Right ventricle myocardium superior (tissue), 1 donor: ENCODE data around the gene OR2B2. TPM values are rescaled to one million over a fixed set of nuclear protein-coding genes. Genes with fewer than 3 reads are reported as not detected.
"Not testable (repeated sequence)": the region's sequence is repeated elsewhere in the genome, so short reads cannot be mapped to it uniquely, and the experiment has no call there.

Source experiments
- ATAC-seq: fragments of 200-7000 bp; cut with Tn5 transposase; one replicate; pipeline ENCODE4 v1.9.1; 2020; ENCODE audit warnings: mild to moderate bottlenecking; ENCODE audit not compliant: poor library complexity
- DNase-seq: peaks from one replicate; pipeline ENCODE4 v3.0.0-alpha.2; 2020
- intact Hi-C: fragments of 100-400 bp; cut with DNase I; formaldehyde crosslinking; loops from one replicate; pipeline ENCODE4 v1.11.2; 2022
- long read RNA-seq: library from polyadenylated mRNA; unstranded; transcript quantifications from one replicate; pipeline ENCODE4 v2.0.0, GENCODE V29; 2021
- total RNA-seq: library from RNA; stranded (reverse); fragmentation: NEBNext Ultra II Directional; extraction: Animal tissue kit (Norgen Biotek cat#: 25700); gene quantifications from one replicate; pipeline ENCODE4 v1.2.1, GENCODE V29; 2021
- donor health status: DM: no; HTN: yes; CAD: no; lungs with severe emphysema.

Gene OR2B2
- total RNA-seq, result not detected
- long read RNA-seq, result 0 reads

DNA sequence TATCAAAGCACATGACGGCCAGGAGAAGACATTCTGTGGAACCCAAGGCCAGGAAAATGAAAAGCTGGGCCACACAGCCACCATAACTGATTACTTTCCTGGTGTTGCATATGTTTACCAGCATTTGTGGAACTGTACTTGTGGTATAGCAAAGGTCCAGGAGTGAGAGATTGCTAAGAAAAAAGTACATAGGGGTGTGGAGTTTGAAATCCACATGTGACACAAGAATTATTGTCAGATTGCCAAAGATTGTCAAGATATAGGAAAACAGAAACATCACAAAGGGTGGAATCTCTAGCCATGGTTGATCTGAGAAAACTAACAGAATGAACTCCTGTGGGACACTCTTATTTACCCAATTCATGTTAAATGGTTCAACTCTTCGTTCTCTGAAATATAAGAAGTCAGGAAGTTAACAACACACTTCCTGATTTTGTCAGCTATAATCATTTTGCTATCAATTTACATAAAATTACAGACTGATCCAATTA lies at the start of gene OR2B2:
Gene OR2B2 (minus strand): TSS at position 441 of the 491 bp plus-strand sequence. CDS start 77 bp downstream, at position 364.
- intact Hi-C loops, result no loop called here
- ATAC-seq, result no peak
- no peak for DNase-seq

DNA sequence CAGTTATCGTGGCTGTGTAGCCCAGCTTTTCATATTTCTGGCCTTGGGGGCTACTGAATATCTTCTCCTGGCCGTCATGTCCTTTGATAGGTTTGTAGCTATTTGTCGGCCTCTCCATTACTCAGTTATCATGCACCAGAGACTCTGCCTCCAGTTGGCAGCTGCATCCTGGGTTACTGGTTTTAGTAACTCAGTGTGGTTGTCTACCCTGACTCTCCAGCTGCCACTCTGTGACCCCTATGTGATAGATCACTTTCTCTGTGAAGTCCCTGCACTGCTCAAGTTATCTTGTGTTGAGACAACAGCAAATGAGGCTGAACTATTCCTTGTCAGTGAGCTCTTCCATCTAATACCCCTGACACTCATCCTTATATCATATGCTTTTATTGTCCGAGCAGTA lies 45.3 kb upstream of the OR2B2 start:
- ATAC-seq (no peak), DNase-seq (no peak)
- intact Hi-C loops, result no loop called here

DNA sequence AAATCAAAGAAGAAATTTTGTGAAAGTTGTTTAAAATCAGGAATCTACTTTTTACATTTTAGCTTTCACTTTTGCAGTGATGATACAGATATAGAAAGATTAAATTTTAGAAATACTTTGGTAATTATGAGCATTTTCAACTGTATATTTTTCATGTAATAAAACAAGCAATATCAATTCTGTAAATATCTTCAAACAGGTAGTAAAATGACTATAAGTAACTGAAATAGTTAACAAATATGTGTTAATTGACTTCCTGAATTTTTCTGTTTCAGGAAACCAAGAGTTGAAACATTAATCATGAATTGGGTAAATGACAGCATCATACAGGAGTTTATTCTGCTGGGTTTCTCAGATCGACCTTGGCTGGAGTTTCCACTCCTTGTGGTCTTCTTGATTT lies 44.7 kb upstream of the OR2B2 start, which contains the start of gene OR2B6:
Gene OR2B6 (plus strand): TSS at position 301 of the 400 bp plus-strand sequence. CDS start 0 bp downstream, at position 301.
- no peak for ATAC-seq
- intact Hi-C loops, result no loop called here

DNA sequence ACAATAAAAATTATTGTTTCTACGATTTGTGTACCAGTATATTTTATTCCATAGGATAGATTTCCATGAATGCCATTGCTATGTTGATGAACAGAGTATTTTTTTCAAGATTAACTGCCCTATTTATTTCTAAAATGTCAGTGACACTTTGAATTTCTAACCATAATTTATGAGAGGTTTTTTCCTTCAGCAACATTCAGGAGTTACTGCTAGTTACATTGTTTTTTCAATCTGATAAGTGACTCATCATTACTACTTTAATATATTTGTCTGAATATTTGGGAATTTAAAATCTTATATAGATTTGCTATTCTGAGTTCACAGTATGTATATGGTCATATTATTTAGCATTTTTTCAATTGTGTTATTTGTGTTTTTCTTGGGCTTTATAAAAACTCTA lies 38.8 kb upstream of the OR2B2 start:
- intact Hi-C loops, result no loop called here
- DNase-seq (no peak), ATAC-seq (no peak)

More for the DNA sequence above, 44.7 kb upstream of the OR2B2 start, which contains the start of gene OR2B6:
- no peak for DNase-seq

GRCh38 chr6:27948237-27948636 lies 36.0 kb upstream of the OR2B2 start:
- no peak for ATAC-seq
- intact Hi-C loops, result no loop called here

GRCh38 chr6:27943072-27943471 lies 30.9 kb upstream of the OR2B2 start:
- ATAC-seq, DNase-seq, intact Hi-C loops: not testable (repeated sequence)

More at GRCh38 chr6:27948237-27948636, 36.0 kb upstream of the OR2B2 start:
- no peak for DNase-seq

DNA sequence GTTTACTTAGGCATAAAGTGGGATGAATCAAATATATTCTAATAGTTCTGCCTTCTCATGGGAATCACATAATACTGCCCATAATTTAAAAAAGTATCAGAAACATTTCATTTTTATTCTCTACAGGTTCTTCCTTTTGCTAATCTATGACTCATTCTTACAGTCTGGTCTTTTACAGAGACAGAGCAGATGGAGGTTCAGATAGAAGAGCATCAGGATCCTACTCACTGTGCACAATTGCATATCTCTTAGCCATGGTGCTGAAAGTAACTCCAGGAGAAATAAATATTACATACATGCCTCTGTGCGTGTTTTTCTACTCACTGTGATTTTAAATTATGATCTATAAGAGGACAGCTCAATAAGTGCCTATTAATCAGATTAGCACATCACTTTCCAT lies 28.6 kb upstream of the OR2B2 start:
- intact Hi-C loops, result no loop called here
- DNase-seq (no peak), ATAC-seq (no peak)

DNA sequence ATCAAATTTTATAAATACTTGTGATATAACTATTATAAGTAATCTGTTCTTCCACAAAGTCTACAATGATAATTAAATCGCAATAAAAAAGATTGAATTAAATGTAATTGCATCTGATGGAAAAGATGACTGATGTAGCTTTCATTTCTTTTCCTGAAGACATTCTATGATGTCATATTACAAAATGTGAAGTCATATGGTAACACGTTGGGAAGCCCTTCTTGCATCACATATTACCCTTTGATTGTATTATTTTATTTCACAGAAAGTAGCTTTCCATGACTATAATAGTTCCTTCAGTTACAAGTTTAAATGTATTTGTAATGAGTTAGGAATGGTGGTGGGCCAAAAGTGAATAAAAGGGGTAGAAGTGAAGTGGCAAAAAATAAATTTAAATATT lies 19.0 kb upstream of the OR2B2 start:
- ATAC-seq (no peak), DNase-seq (no peak)
- intact Hi-C loops, result no loop called here

DNA sequence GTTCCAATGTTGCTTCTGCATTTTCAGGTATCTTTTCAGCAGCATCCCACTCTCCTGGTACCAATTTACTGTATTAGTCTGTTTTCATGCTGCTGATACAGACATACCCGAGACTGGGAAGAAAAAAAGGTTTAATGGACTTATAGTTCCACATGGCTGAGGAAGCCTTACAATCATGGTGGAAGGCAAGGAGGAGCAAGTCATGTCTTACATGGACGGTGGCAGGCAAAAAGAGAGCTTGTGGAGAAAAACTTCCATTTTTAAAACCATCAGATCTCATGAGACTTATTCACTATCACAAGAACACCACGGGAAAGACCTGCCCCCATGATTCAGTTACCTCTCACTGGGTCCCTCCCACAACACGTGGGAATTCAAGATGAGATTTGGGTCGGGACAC lies 17.7 kb upstream of the OR2B2 start:
- intact Hi-C loops, ATAC-seq: not testable (repeated sequence)

DNA sequence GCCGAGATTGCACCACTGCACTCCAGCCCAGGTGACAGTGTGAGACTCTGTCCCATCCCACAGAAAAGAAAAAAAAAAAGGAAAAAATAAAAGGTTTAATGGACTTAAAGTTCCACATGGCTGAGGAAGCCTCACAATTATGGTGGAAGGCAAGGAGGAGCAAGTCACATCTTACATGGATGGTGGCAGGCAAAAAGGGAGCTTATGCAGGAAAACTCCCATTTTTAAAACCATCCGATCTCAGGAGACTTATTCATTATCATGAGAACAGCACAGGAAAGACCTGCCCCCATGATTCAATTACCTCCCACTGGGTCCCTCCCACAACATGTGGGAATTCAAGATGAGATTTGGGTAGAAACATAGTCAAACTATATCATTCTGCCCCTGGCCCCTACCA lies 15.8 kb upstream of the OR2B2 start:
- intact Hi-C loops, ATAC-seq, DNase-seq: not testable (repeated sequence)

More for the DNA sequence above, 17.7 kb upstream of the OR2B2 start:
- DNase-seq, result not testable (repeated sequence)

GRCh38 chr6:27924179-27924578 lies 12.0 kb upstream of the OR2B2 start:
- ATAC-seq (no peak), DNase-seq (no peak)
- intact Hi-C loops, result no loop called here

GRCh38 chr6:27922949-27923348 lies 10.8 kb upstream of the OR2B2 start:
- no peak for DNase-seq
- no peak for ATAC-seq
- intact Hi-C loops, result no loop called here

DNA sequence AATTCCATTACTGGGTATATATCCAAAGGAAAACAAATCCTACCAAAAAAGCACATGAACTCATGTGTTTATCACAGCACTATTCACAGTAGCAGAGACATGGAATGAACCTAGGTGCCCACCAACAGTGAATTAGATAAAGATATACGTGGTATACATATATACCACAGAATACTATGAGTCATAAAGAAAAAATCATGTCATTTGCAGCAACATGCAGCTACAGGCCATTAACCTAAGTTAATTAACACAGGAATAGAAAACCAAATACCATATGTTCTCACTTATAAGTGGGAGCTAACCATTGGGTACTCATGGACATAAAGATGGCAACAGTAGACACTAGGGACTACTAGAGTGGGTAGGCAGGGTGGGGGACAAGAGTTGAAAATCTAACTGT lies 4.2 kb downstream of the OR2B2 start:
- intact Hi-C loops, result no loop called here
- no peak for DNase-seq
- ATAC-seq, result no peak

DNA sequence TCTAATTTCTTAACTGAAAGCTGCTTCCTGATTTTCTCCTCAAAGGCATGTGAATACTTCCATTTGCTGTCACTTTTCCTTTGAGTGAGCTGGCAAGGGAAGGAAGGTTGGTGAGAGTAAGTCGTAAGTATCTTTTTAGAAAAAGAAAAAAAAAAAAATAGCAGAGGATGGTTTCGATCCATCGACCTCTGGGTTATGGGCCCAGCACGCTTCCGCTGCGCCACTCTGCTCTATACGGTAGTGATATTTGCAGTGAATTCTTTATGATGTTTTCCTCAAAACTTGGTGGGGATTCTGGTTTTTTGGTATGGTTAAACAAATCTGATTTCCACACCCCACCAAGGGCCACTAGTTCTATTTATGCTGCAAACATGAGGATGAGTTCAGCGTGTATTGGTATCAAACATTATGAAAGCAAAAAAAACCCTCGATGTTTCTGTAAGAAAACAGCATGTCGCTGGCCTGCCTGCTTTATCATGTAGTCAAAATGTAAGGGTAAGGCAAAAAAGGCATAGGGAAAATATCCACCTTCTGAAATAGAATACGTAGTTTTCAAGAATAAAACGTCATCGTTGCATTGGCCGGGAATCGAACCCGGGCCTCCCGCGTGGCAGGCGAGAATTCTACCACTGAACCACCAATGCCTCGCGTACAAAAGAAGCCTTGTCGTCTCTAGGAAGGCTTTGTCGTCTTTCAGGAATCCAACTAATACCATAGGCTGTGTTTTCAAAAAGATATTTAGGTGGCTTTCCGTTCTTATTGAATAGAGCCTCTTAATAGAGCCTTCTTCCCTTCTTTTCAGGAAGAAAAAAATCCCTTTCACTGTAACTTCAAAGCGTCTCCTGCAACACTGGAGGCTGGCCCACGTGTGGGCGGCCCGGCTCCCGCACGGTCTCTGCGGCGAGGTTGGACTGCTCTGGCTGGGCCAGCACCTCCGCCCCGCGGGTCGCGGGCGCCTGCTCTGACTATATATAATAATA lies 9.6 kb downstream of the OR2B2 start:
- peak; percentile 84 for DNase-seq
- intact Hi-C loops, result no loop called here
- ATAC-seq, result peak; percentile 96

GRCh38 chr6:27901801-27902200 lies 10.4 kb downstream of the OR2B2 start:
- no peak for ATAC-seq
- DNase-seq, result no peak
- intact Hi-C loops, result no loop called here

- intact Hi-C loops, DNase-seq, ATAC-seq: not testable (repeated sequence)
Measured at GRCh38 chr6:27900197-27900596, 12.0 kb downstream of the OR2B2 start.

- DNase-seq (no peak), ATAC-seq (no peak)
- intact Hi-C loops, result loop anchor here (5.0 to 10.0 kb wide), 3 partner anchors 127 to 722 kb away; no protein-coding TSS in a partner anchor
Measured at GRCh38 chr6:27899543-27899942, 12.7 kb downstream of the OR2B2 start.

DNA sequence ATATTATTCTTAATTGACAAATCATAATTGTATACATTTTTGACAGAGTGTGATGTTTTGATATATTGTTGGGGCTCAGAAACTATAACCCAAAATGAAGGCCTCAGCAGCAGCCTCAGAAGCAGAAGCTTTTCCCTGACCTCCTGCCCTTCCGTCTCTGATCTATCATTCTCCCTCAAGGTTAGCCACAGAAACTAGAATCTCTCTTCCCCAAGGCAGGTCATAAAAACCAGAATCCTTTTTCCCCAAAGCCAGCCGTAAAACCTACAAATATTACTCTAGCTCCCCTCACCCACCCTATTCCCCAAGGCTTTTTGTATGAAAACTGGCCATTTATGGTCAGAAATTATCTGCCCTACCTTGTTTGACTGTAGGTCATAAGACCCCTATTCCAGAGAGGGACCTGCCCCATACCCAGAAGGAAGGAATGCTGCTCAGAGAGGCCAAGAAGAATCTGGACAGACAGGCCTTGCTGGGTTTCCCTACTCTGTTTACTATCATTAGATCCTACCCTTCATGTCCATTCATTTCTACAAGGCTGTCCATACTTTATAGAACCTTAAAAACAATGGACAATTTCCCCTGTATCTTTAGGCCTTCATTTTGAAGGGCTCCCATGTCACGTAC lies 14.5 kb downstream of the OR2B2 start:
- intact Hi-C loops, result loop anchor here (5.0 to 10.0 kb wide), 3 partner anchors 125 to 720 kb away; no protein-coding TSS in a partner anchor
- ATAC-seq, result no peak
- no peak for DNase-seq

DNA sequence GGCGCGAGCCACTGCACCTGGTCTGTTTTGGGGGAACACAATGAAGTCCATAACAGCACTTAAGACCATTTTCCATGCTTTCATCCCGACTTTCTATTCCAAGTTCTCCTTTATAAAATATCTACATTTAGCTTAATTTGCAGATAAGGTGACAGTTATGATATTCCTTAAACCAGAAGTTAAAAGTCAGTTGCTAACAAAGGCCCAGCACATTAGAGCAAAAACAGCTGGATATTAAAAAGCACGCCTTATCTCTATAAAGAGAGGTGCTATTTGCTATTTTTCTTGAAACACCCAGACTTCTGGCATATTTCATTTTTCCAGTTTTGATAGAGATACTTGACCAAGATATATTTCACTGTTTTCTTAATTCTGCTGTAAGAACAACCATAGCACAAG lies 15.8 kb downstream of the OR2B2 start:
- DNase-seq (no peak), ATAC-seq (no peak)
- intact Hi-C loops, result loop anchor here (5.0 to 10.0 kb wide), 3 partner anchors 124 to 719 kb away; no protein-coding TSS in a partner anchor
